SHP77 (cell line): ENCODE measurements around the gene ANKMY1.

ENCODE experiments used
- DNase-seq, 2 experiments: peaks; one replicate each; lab custom pipeline; 2025; lab: John Stamatoyannopoulos, UW

Gene ANKMY1

GRCh38 chr2:240434728-240435456 is 122.9 kb downstream of the ANKMY1 start:
- peak; percentile 73 to 89 for DNase-seq

GRCh38 chr2:240433973-240434727 is 123.6 kb downstream of the ANKMY1 start:
- DNase-seq: no peak

GRCh38 chr2:240432820-240433801 is 124.7 kb downstream of the ANKMY1 start:
- DNase-seq: peak; percentile 11 to 66

GRCh38 chr2:240432430-240432819 is 125.4 kb downstream of the ANKMY1 start:
- no peak for DNase-seq

GRCh38 chr2:240431661-240432424 is 125.9 kb downstream of the ANKMY1 start:
- no peak for DNase-seq

- DNase-seq: no peak
These were observed 126.5 kb downstream of the ANKMY1 start for GRCh38 chr2:240431271-240431660.

GRCh38 chr2:240430595-240430994 is 127.2 kb downstream of the ANKMY1 start:
- no peak for DNase-seq

GRCh38 chr2:240429872-240430491 is 127.8 kb downstream of the ANKMY1 start:
- DNase-seq: peak in 1 of 2 experiments; percentile 12
